HepG2 (cell line): ENCODE measurements around the gene NRSN2. TPM values are rescaled to one million over a fixed set of nuclear protein-coding genes. Genes with fewer than 3 reads are reported as not detected.

Experiments
- CREM ChIP-seq, 2 experiments: sonication (generic) in 1 of 2; formaldehyde crosslinking in 1 of 2; IDR thresholded peaks; 2 replicates each; pipeline versions ENCODE4 v1.4.0 to v1.6.1; 2016 to 2020; ENCODE audit warnings: antibody characterized with exemption in 1 of 2, mild to moderate bottlenecking in 1 of 2, missing genetic modification reagents in 1 of 2
- CTCF ChIP-seq: sonication (generic); formaldehyde crosslinking; IDR thresholded peaks from 2 replicates; pipeline ENCODE4 v1.5.0; 2020; ENCODE audit warnings: mild to moderate bottlenecking, missing genetic modification reagents, moderate library complexity
- DBP ChIP-seq: sonication (generic); formaldehyde crosslinking; IDR thresholded peaks from 2 replicates; pipeline ENCODE4 v1.4.0; 2020; ENCODE audit warnings: missing genetic modification reagents; ENCODE audit errors: not compliant biosample characterization
- DRAP1 ChIP-seq: IDR thresholded peaks from 2 replicates; pipeline ENCODE4 v1.6.1; 2016; ENCODE audit warnings: missing genetic modification reagents, missing compliant biosample characterization
- EP300 ChIP-seq, 3 experiments: sonication (generic) in 1 of 3; formaldehyde crosslinking in 1 of 3; IDR thresholded peaks; 2 replicates each; pipeline versions ENCODE4 v1.5.1 to v1.6.1; 2011 to 2020; ENCODE audit warnings: low read depth in 2 of 3, low read length in 2 of 3, borderline replicate concordance in 1 of 3, improper control_type of control experiment in 1 of 3, mild to moderate bottlenecking in 1 of 3, missing genetic modification reagents in 1 of 3, moderate library complexity in 1 of 3
- KMT2B ChIP-seq: IDR thresholded peaks from 2 replicates; pipeline ENCODE4 v1.6.1; 2016; ENCODE audit warnings: missing genetic modification reagents, missing compliant biosample characterization
- MED1 ChIP-seq: sonication (generic); formaldehyde crosslinking; IDR thresholded peaks from 2 replicates; pipeline ENCODE4 v1.4.0; 2020; ENCODE audit warnings: missing genetic modification reagents
- MLXIP ChIP-seq: sonication (generic); formaldehyde crosslinking; IDR thresholded peaks from 2 replicates; pipeline ENCODE4 v1.9.0; 2021; ENCODE audit warnings: missing genetic modification reagents, borderline replicate concordance
- NFKB2 ChIP-seq: sonication (generic); formaldehyde crosslinking; IDR thresholded peaks from 2 replicates; pipeline ENCODE4 v1.4.0; 2020; ENCODE audit warnings: missing genetic modification reagents, borderline replicate concordance
- NR2F1 ChIP-seq, 2 experiments: fragments of 450-650 bp in 1 of 2; formaldehyde crosslinking in 1 of 2; IDR thresholded peaks; 2 replicates each; pipeline versions ENCODE4 v1.5.0 to v1.6.1; 2016 to 2020; ENCODE audit warnings: mild to moderate bottlenecking in 1 of 2, missing compliant biosample characterization in 1 of 2, missing genetic modification reagents in 1 of 2, moderate library complexity in 1 of 2
- PPARG ChIP-seq: conservative IDR thresholded peaks from 2 replicates; pipeline ENCODE4 v1.6.1; 2016; ENCODE audit warnings: missing biosample characterization, missing genetic modification reagents
- RFX3 ChIP-seq: IDR thresholded peaks from 2 replicates; pipeline ENCODE4 v1.6.1; 2016; ENCODE audit warnings: missing biosample characterization, missing genetic modification reagents
- RFX5 ChIP-seq: IDR thresholded peaks from 2 replicates; pipeline ENCODE4 v1.6.1; 2011; ENCODE audit warnings: low read depth, low read length, improper control_type of control experiment
- ZFP62 ChIP-seq: sonication (generic); formaldehyde crosslinking; IDR thresholded peaks from 2 replicates; pipeline ENCODE4 v1.4.0; 2020; ENCODE audit warnings: missing genetic modification reagents
- ZNF121 ChIP-seq: sonication (generic); formaldehyde crosslinking; IDR thresholded peaks from 2 replicates; pipeline ENCODE4 v1.5.0; 2020; ENCODE audit warnings: mild to moderate bottlenecking, missing genetic modification reagents
- ZNF205 ChIP-seq: IDR thresholded peaks from 2 replicates; pipeline ENCODE4 v1.6.1; 2018; ENCODE audit warnings: missing biosample characterization, missing genetic modification reagents
- ZNF367 ChIP-seq: sonication (generic); formaldehyde crosslinking; IDR thresholded peaks from 2 replicates; pipeline ENCODE4 v1.4.0; 2020; ENCODE audit warnings: missing genetic modification reagents, borderline replicate concordance
- ZNF383 ChIP-seq: sonication (generic); formaldehyde crosslinking; IDR thresholded peaks from 2 replicates; pipeline ENCODE4 v1.4.0; 2020; ENCODE audit warnings: missing genetic modification reagents, mild to moderate bottlenecking, borderline replicate concordance
- ZNF83 ChIP-seq: sonication (generic); formaldehyde crosslinking; IDR thresholded peaks from 2 replicates; pipeline ENCODE4 v1.4.0; 2020; ENCODE audit warnings: missing genetic modification reagents, mild to moderate bottlenecking, borderline replicate concordance
- ZNF879 ChIP-seq: sonication (generic); formaldehyde crosslinking; IDR thresholded peaks from 2 replicates; pipeline ENCODE4 v1.8.1; 2023; ENCODE audit warnings: missing genetic modification reagents
- polyA plus RNA-seq, 8 experiments: library from polyadenylated mRNA; depleted of rRNA in 3 of 8; stranded (reverse) in 7 of 8; unstranded in 1 of 8; fragments of >200 nt; fragmentation: Illumina TruSeq in 4 of 8; extraction: Trizol in 4 of 8; gene quantifications; 2 replicates each; pipeline versions ENCODE4 v1.2.1 to v1.2.3, GENCODE V29; 2011 to 2016; ENCODE audit warnings: low read depth in 4 of 8, missing spikeins in 1 of 8, mixed read lengths in 1 of 8; ENCODE audit not compliant: insufficient read depth in 1 of 8
- total RNA-seq, 5 experiments: library from RNA; depleted of rRNA; stranded (reverse); fragments of >200 nt; fragmentation: Illumina TruSeq; extraction: Trizol; gene quantifications; 2 replicates each; pipeline ENCODE4 v1.2.3, GENCODE V29; 2016; ENCODE audit warnings: low read depth in 1 of 5
- TF ChIP-seq, protein P1 (sequence below): sonication (generic); formaldehyde crosslinking; IDR thresholded peaks from 2 replicates; pipeline ENCODE4 v1.4.0; 2020; ENCODE audit warnings: mild to moderate bottlenecking, missing genetic modification reagents, borderline replicate concordance

NRSN2 gene
- total and polyA plus RNA-seq, 2 of the 13 experiments (the other 11 are each of a cell fraction or from before 2014, with no cell fraction given) = 32.3 to 49.4 TPM

DNA sequence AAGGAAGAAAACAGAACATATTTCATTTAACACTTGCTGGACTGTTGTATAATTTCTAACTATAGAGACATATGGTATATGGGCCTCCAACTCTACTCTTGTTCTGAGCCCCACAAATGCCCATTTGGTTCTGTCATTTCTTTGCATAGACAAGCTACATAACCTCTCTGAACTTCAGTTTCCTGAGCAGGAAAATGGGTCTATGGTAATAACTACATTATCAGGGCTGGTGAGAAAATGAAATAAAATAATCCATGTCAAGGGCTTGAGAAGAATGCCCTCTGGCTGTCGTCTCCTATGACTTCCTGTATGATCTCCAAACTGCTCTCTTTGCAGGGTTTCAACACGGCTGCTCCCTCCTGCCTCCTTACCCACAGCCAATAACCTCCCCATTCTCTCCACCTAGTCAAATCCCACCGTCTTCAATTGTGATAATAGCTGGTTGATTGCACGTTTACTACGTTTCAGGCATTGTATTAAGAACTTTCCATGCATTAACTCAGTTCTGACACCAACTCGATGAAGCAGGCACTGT, 37.5 kb upstream of the NRSN2 start (continued):
- TF ChIP-seq CTCF (CRISPR knock-in tag) (peak; percentile 53), MLXIP (no peak), PPARG (CRISPR knock-in tag) (0 out of 2 replicates have a peak, but pooled peaks have one; percentile 7), NR2F1 (CRISPR knock-in tag; IDR thresholded peaks at IDR 0.05) (no peak), ZNF383 (no peak), ZNF879 (CRISPR knock-in tag) (no peak), ZNF205 (peak; percentile 85), ZNF367 (CRISPR knock-in tag) (0 out of 2 replicates have a peak, but pooled peaks have one; percentile 65), RFX3 (CRISPR knock-in tag) (no peak), DRAP1 (no peak), CREM (IDR thresholded peaks at IDR 0.05) (no peak), CREM (CRISPR knock-in tag; IDR thresholded peaks at IDR 0.05) (no peak), RFX5 (no peak), KMT2B (CRISPR knock-in tag) (no peak), ZFP62 (CRISPR knock-in tag) (no peak), ZNF121 (no peak), MED1 (CRISPR knock-in tag) (peak; percentile 66; the same call in 1 of the 2 replicates), DBP (CRISPR knock-in tag) (peak; percentile 46), NFKB2 (CRISPR knock-in tag) (no peak), ZNF83 (CRISPR knock-in tag) (no peak), EP300 (IDR thresholded peaks at IDR 0.05; ENCODE audit: low read depth in 2 of 2, low read length in 2 of 2) (no peak), EP300 (CRISPR knock-in tag; IDR thresholded peaks at IDR 0.05; ENCODE audit: borderline replicate concordance) (no peak)
- TF ChIP-seq, protein P1, sequence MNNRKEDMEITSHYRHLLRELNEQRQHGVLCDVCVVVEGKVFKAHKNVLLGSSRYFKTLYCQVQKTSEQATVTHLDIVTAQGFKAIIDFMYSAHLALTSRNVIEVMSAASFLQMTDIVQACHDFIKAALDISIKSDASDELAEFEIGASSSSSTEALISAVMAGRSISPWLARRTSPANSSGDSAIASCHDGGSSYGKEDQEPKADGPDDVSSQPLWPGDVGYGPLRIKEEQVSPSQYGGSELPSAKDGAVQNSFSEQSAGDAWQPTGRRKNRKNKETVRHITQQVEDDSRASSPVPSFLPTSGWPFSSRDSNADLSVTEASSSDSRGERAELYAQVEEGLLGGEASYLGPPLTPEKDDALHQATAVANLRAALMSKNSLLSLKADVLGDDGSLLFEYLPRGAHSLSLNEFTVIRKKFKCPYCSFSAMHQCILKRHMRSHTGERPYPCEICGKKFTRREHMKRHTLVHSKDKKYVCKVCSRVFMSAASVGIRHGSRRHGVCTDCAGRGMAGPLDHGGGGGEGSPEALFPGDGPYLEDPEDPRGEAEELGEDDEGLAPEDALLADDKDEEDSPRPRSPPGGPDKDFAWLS (CRISPR knock-in tag) = no peak
